ENCODE results near the gene ZIC2. TPM values are rescaled to one million over a fixed set of nuclear protein-coding genes. Genes with fewer than 3 reads are reported as not detected.
A peak's percentile ranks its signal among the peaks of the same experiment; 100 is the strongest.

ZIC2 gene
- total RNA-seq, 4 donors from 2014 or later = not detected

GRCh38 chr13:99995104-99995588, 13.6 kb downstream of the ZIC2 start:
- H3K4me3 ChIP-seq = no peak overlapping the region
- DNase-seq = no peak
- peaks cover 0 to 13% (median 0%) of the 10 kb centered on the region in 4 donors for H3K4me1 ChIP-seq
- TF ChIP-seq CTCF (IDR thresholded peaks at IDR 0.05) (no peak), POLR2A (IDR thresholded peaks at IDR 0.05) (no peak)
- H3K27me3 ChIP-seq = peaks cover 0 to 72% of the 10 kb centered on the region in 2 donors
- no peaks in the 10 kb centered on the region for H3K9me3 ChIP-seq
- H3K36me3 ChIP-seq = no peaks in the 10 kb centered on the region
- no peak overlapping the region for H3K27ac ChIP-seq

- Histone ChIP-seq H3K27ac (no peak overlapping the region), H3K4me1 (peaks cover 0 to 7% (median 0%) of the 10 kb centered on the region in 4 donors), H3K9me3 (no peaks in the 10 kb centered on the region), H3K36me3 (no peaks in the 10 kb centered on the region), H3K27me3 (peaks cover 0 to 66% of the 10 kb centered on the region in 2 donors), H3K4me3 (peak overlapping the region in 1 of 4 donors; percentile 6)
- TF ChIP-seq POLR2A (IDR thresholded peaks at IDR 0.05) (no peak), CTCF (IDR thresholded peaks at IDR 0.05) (no peak)
- no peak for DNase-seq
Measured at GRCh38 chr13:99995589-99996380, 14.2 kb downstream of the ZIC2 start.

GRCh38 chr13:99996381-99996973, 14.9 kb downstream of the ZIC2 start:
- no peaks in the 10 kb centered on the region for H3K36me3 ChIP-seq
- H3K27me3 ChIP-seq = peaks cover 0 to 59% of the 10 kb centered on the region in 2 donors
- no peaks in the 10 kb centered on the region for H3K9me3 ChIP-seq
- TF ChIP-seq CTCF (IDR thresholded peaks at IDR 0.05) (no peak), POLR2A (IDR thresholded peaks at IDR 0.05) (no peak)
- no peak overlapping the region for H3K27ac ChIP-seq
- no peak overlapping the region for H3K4me3 ChIP-seq
- DNase-seq = no peak
- peaks cover 0 to 5% (median 0%) of the 10 kb centered on the region in 4 donors for H3K4me1 ChIP-seq

- H3K27me3 ChIP-seq = peaks cover 0 to 46% of the 10 kb centered on the region in 2 donors
- DNase-seq = no peak
- no peaks in the 10 kb centered on the region for H3K9me3 ChIP-seq
Measured at GRCh38 chr13:99997702-99998214, 16.2 kb downstream of the ZIC2 start.

GRCh38 chr13:99998261-99998660, 16.7 kb downstream of the ZIC2 start:
- Histone ChIP-seq H3K27ac (no peak overlapping the region), H3K4me3 (no peak overlapping the region), H3K4me1 (no peaks in the 10 kb centered on the region), H3K36me3 (no peaks in the 10 kb centered on the region), H3K9me3 (no peaks in the 10 kb centered on the region), H3K27me3 (peaks cover 0 to 41% of the 10 kb centered on the region in 2 donors)
- TF ChIP-seq POLR2A (IDR thresholded peaks at IDR 0.05) (no peak), CTCF (IDR thresholded peaks at IDR 0.05) (no peak)
- no peak for DNase-seq

More at GRCh38 chr13:99997702-99998214, 16.2 kb downstream of the ZIC2 start:
- Histone ChIP-seq H3K4me1 (no peaks in the 10 kb centered on the region), H3K4me3 (no peak overlapping the region), H3K27ac (no peak overlapping the region), H3K36me3 (no peaks in the 10 kb centered on the region)
- TF ChIP-seq POLR2A (IDR thresholded peaks at IDR 0.05) (no peak), CTCF (IDR thresholded peaks at IDR 0.05) (no peak)
